Stimulated activated CD4-positive, alpha-beta T cell treated with anti-CD3 and anti-CD28 coated beads, Interleukin-4, amount 100 ng/mL, for 1 hour (primary cell): ENCODE results near the gene CLDN9.
A peak's percentile ranks its signal among the peaks of the same experiment; 100 is the strongest.

Experiments
- DNase-seq: peaks from one replicate; pipeline ENCODE4 v3.0.0-alpha.2; 2020

CLDN9 gene

DNA sequence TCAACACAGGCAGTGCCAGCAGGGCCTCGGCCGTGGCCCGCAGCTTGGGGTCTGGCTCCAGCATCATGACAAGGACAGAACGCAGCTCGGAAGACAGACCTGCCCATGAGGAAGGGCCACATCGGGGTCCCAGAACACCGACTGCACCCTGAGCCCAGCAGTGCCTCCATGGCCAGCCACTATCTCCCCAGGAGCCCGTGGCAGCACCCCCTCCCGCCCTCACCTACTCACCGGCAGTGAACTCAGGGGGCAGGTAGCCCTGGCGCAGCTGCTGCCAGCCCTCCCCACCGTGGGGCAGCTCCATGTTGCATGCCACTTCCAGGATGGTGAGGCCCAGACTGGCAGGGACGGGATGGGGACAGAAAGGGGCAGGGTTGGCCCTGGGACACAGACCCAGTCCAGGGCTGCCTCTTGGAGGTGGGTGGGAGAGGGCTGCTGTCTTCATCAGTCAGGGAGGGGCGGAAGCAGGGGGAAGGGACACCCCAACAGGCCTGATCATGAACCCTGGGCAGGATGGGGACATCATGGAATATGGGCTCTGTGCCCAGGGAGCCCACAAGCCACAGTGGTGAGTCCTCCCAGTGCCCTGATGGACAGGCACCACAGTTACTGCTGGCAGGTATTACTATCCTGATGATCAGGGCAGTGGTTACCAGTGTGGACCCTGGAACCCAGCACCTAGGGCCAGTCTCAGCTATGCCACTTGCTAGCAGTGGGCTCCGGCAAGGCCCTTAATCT is 38.2 kb upstream of the CLDN9 start:
- DNase-seq: no peak

DNA sequence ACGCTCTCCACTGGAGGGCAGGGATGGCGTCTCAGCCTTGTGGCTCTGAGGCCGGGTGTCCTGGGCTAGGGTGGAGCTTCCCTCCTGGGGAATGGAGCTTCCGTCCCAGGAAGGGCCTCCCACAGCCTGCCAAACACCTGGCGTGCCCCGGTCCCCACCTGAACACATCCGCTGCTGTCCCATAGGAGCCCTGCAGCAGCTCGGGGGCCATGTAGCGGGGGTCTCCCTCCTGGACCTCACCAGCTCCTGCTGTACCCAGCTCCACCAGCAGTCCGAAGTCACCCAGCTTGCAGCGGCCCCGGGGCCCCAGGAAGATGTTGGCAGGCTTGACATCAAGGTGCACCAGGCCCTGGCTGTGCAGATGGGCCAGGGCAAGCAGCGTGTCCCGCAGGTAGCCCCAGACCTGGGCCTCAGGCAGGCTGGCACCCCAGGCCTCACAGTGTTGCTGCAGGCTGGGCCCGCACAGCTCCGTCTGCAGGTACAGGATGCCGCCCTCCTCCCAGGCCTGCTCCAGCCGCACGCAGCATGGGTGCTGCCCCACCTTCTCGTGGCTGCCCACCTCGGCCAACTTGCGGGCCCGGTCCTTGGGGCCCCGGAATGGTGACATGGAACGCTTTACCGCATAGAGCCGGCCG is 37.4 kb upstream of the CLDN9 start:
- no peak for DNase-seq

- DNase-seq: no peak
Observed at GRCh38 chr16:2976201-2976600, 36.5 kb upstream of the CLDN9 start.

- no peak for DNase-seq
Observed at GRCh38 chr16:2976673-2977072, 36.0 kb upstream of the CLDN9 start.

- DNase-seq: no peak
Observed at GRCh38 chr16:2977440-2977839, 35.3 kb upstream of the CLDN9 start.

GRCh38 chr16:2979669-2980226 is 33.0 kb upstream of the CLDN9 start:
- DNase-seq: no peak

GRCh38 chr16:2980227-2981176 is 32.2 kb upstream of the CLDN9 start, which contains the start of gene PKMYT1:
PKMYT1 (minus strand) TSS chr16:2980446; CDS start chr16:2979657, 789 bp downstream.
- DNase-seq: peak; percentile 97

DNA sequence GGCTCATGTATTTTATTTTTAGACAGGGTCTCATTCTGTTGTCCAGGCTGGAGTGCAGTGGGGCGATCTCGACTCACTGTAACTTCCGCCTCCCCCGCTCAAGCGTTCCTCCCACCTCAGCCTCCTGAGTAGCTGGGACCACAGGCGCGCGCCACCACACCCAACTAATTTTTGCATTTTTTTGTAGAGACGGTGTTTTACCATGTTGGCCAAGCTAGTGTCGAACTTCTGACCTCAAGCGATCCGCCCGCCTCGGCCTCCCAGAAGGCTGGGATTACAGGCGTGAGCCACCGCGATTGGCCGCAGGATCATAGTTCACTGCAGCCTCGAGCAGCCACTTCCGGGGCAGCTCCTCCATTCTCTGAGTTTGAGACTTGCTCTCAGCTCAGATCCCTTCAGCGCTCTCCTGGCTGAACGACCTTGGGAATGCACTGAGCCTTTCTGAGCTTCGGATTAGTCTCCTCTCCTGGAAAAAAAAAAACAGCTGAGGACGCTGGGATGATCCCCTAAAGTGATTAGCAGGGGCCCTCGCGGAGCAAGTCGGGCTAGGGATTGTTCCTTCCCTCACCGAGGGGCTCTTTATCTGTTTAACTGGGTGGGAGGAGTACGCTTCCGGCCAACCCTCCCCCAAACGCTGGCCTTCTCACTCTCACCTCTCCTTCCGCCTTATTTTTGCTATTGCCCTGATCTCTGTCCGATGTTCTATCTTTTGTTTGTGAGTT is 31.4 kb upstream of the CLDN9 start:
- DNase-seq: no peak

DNA sequence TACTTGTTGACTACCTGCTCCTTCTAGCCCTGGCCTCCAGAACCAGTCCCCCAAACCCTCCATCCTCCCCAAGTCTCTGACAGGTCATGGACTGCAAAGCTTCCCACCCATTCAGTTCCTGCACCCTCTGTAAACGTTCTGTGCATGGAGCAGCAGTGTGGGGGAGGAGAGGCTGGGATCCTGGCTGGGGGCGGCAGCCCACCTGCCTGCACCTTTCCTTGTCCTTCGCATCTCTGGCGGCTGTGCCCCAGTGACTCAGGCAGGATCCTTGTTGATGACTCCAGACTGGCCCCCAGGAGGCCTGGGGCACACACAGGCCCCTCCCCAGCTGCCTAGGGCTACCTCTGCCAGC is 30.8 kb upstream of the CLDN9 start:
- DNase-seq: no peak

DNA sequence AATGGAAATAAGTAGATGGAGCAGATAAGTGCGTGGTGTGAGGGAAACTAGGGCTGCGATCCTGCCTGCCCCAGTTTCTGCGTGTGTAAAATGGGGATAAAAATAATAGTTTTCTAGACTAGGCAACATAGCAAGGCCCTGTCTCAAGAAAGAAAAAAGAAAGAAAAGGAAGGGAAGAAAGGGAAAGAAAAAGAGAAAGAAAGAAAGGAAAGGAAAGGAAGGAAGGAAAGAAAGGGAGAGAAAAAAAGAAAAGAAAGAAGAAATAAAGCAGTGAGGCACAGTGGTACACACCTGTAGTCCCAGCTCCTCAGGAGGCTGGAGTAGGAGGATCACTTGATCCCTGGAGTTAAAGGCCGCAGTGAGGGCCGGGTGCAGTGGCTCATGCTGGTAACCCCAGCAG is 30.3 kb upstream of the CLDN9 start:
- no peak for DNase-seq

DNA sequence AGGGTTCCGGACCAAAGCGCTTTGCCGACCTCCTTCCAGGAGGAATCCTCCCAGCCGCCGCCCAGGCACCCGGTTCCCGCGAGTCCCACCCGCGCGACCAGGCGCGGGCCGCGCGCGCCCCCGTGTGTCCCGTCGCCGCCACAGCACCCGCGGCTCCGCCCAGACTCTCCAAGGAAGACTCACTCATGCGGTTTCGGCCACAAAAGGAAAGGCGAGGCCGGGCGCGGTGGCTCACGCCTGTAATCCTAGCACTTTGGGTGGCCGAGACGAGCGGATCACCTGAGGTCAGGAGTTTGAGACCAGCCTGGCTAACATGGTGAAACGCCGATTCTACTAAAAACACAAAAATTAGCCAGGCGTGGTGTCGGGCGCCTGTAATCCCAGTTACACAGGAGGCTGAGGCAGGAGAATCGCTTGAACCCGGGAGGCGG is 29.0 kb upstream of the CLDN9 start:
- peak; percentile 71 for DNase-seq

DNA sequence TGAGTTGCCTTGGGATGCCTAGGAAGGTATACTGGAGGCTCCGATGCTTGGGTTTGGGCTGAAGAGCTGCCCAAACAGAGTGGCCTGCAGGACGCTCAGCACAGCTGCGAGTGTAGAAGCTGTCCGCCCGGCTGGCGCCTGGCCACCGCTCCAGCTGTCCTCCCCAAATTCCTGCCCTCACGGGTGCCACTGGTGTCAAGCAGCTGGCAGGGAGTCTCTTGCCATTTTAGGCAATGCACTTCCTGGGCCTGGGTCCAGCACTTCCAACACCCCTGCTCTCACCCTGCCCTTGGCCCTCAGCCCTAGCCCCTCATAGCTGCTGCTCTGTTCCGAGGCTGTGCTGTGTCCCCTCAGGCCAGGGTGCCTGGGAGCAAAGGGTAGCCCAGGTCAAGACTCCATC is 27.3 kb upstream of the CLDN9 start:
- DNase-seq: no peak

DNA sequence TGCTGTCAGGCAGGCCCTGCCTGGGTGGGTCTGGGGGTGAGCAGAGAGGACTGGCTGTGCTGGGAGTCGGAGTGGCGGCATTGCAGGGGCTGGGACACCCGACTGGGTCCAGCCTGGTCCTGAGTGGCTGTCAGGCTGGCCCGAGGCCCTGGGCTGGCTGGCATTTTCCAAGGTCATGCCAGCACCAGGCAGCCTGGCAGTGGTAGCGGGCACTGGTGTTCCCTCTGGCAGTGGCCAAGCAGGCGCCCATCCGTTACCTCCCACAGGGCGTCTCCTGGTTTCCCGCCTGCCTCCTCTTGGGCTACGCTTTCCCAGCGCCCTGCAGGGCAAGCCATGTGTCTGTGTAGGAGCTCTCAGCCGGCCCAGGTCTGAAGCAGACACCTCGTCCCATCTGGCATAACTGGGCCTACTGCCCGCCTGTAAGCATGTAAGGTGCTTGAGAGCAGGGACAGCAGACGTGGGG is 26.8 kb upstream of the CLDN9 start:
- no peak for DNase-seq

- DNase-seq: no peak
Observed at GRCh38 chr16:2986623-2987188, 26.0 kb upstream of the CLDN9 start.

- no peak for DNase-seq
Observed at GRCh38 chr16:2987286-2987685, 25.4 kb upstream of the CLDN9 start.

DNA sequence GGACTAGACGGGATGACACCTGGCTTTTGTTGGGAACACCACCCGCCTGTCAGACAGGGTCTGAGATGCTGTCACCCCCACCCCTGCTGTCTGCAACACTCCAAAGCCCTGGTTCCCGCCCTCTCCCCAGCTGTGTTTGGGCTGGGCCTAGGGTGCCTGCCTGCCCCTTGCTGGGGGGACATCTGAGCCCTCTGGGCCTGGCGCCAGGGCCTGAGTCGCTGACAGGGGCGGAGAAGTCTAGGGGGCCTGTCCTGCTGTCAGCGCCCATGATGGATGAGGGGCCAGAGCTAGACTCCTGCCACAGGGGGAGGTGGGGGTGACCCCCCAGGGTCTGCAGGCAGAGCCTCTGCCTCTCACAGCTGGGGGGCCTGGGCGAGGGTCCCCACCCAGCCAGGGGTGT is 24.9 kb upstream of the CLDN9 start:
- no peak for DNase-seq

GRCh38 chr16:2988590-2989099 is 24.1 kb upstream of the CLDN9 start:
- no peak for DNase-seq

DNA sequence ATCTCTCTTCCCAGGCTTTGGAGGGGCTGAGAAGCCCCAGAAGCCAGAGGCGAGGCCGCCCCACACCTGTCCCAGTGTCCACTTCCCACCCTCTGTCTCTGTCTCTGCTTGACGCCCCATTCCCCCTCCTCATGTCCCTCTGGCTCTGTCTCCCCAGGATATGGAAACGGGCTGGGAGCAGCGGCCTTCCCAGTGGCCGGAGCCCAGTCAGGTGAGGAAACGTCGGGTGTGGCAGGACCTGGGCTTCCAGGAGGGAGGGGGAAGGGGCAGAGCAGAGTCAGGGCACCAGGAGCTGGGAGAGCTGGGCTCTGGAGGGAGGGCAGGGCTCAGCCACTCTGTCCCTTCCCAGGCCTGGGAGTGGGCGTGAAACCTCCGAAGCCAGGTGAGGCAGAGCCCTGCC is 21.8 kb upstream of the CLDN9 start:
- no peak for DNase-seq

DNA sequence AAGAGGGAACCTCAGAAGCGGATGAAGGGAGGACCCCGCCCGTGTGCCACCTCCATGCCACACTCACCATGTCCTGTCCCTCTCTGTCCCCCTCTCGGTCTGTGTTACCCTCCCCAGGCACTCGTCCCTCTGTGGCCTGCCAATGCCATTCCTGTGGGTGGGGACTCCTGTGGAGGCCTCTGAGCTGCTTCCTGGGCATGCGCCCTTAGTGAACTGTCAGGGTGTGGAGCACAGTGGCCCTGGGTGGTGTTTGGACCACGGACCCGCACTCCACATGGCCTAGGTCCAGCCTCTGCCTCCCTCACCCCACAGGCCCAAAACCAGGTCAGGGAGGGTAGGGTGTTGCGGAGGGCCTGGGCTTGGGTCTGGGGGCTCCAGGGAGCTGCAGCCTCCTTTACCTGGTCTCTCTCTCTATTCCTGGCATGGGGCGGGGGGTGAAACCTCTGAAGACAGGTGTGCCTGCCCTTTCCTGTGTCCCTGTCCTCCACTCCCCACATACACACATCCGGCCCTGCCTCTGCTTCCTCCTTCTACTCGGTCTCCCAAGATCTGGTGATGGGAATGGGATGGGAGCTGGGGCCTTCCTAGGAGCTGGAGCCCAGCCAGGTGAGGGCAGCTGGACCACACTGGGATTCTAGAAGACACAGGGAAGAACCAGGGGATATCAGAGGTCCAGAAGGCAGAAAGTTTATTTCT is 21.0 kb upstream of the CLDN9 start:
- DNase-seq: no peak

GRCh38 chr16:2992383-2993081 is 20.2 kb upstream of the CLDN9 start:
- no peak for DNase-seq

- DNase-seq: no peak
Observed at GRCh38 chr16:2996298-2996697, 16.4 kb upstream of the CLDN9 start.
